ENCODE results near the gene NFASC. TPM values are rescaled to one million over a fixed set of nuclear protein-coding genes. Genes with fewer than 3 reads are reported as not detected.

NFASC gene
- total RNA-seq, 4 donors from 2014 or later: 7.9 to 68.7 (median 32.7) TPM

DNA sequence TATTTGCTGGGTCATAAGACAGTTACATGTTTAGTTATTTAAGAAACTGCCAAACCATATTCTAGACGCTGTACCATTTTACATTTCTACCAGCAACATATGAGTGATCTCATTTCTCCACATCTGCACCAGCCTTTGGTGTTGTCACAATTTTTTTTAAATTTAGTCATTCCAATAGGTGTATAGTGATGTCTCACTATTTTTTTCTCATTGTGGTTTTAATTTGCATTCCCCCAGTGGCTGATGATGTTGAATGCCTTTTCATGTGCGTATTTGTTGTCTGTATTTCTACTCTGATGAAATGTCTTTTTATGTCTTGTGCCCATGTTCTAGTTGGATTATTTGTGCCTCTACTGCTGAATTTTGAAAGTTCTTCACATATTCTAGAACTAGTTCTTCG is 38.4 kb downstream of the NFASC start:
- no peak overlapping the region for H3K27ac ChIP-seq
- no peaks in the 10 kb centered on the region for H3K27me3 ChIP-seq
- no peaks in the 10 kb centered on the region for H3K9me3 ChIP-seq
- no peaks in the 10 kb centered on the region for H3K36me3 ChIP-seq
- no peak for DNase-seq
- intact Hi-C loops (cut with DNase I; ENCODE audit: low total_unique reads): no loop called here
- no peaks in the 10 kb centered on the region for H3K4me1 ChIP-seq
- no peak overlapping the region for H3K4me3 ChIP-seq
- TF ChIP-seq, protein P1, sequence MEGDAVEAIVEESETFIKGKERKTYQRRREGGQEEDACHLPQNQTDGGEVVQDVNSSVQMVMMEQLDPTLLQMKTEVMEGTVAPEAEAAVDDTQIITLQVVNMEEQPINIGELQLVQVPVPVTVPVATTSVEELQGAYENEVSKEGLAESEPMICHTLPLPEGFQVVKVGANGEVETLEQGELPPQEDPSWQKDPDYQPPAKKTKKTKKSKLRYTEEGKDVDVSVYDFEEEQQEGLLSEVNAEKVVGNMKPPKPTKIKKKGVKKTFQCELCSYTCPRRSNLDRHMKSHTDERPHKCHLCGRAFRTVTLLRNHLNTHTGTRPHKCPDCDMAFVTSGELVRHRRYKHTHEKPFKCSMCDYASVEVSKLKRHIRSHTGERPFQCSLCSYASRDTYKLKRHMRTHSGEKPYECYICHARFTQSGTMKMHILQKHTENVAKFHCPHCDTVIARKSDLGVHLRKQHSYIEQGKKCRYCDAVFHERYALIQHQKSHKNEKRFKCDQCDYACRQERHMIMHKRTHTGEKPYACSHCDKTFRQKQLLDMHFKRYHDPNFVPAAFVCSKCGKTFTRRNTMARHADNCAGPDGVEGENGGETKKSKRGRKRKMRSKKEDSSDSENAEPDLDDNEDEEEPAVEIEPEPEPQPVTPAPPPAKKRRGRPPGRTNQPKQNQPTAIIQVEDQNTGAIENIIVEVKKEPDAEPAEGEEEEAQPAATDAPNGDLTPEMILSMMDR (IDR thresholded peaks at IDR 0.05): no peak
- TF ChIP-seq POLR2A (IDR thresholded peaks at IDR 0.05): no peak

DNA sequence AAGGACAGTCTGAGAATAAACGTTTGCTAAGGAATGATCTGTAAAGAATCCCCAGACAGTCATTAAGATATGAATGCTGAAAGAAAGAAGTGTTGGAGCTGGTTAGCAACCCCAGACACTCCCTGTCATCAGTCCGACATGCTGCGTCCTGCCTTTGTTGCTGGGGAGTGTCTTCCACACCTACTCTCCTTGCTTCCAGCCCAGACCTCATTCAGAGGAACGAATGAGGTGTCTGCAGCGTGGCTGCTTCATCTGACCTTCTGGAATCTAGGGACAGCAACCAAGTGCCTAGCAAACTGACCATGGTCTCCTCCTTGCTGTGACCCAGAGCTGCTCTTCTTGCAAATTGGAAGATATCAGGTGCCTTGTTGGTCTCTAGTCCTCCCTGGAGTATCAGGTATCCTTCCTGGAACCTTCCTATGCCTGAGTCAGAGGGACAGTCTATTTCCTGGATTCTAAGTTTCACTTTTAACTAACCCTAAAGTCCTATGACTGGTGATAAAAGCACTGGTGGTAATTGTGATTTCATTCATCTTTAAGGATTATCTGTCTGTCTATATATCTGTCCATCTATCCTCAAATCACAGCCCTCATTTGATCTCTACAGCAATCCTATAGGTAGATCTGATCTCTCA is 45.3 kb downstream of the NFASC start:
- H3K4me1 ChIP-seq: no peaks in the 10 kb centered on the region
- no peak for TF ChIP-seq POLR2A (IDR thresholded peaks at IDR 0.05)
- TF ChIP-seq, protein P1 (IDR thresholded peaks at IDR 0.05): no peak
- DNase-seq: no peak
- no peaks in the 10 kb centered on the region for H3K27me3 ChIP-seq
- H3K4me3 ChIP-seq: no peak overlapping the region
- no peak overlapping the region for H3K27ac ChIP-seq
- peaks cover 0 to 3% of the 10 kb centered on the region in 2 donors for H3K9me3 ChIP-seq
- intact Hi-C loops (cut with DNase I; ENCODE audit: low total_unique reads): no loop called here
- no peaks in the 10 kb centered on the region for H3K36me3 ChIP-seq

- Histone ChIP-seq H3K36me3 (no peaks in the 10 kb centered on the region), H3K27ac (no peak overlapping the region), H3K27me3 (no peaks in the 10 kb centered on the region), H3K9me3 (peaks cover 0 to 3% of the 10 kb centered on the region in 2 donors), H3K4me1 (no peaks in the 10 kb centered on the region), H3K4me3 (no peak overlapping the region)
- intact Hi-C loops (cut with DNase I; ENCODE audit: low total_unique reads): no loop called here
- TF ChIP-seq POLR2A (IDR thresholded peaks at IDR 0.05): no peak
- TF ChIP-seq, protein P1 (IDR thresholded peaks at IDR 0.05): no peak
- no peak for DNase-seq
Measured at GRCh38 chr1:204917802-204918201, 47.1 kb downstream of the NFASC start.

- H3K27ac ChIP-seq: no peak overlapping the region
- peaks cover 0 to 3% of the 10 kb centered on the region in 2 donors for H3K9me3 ChIP-seq
- no peak for DNase-seq
- no peak overlapping the region for H3K4me3 ChIP-seq
- no peaks in the 10 kb centered on the region for H3K27me3 ChIP-seq
- TF ChIP-seq, protein P1 (IDR thresholded peaks at IDR 0.05): no peak
- TF ChIP-seq POLR2A (IDR thresholded peaks at IDR 0.05): no peak
- intact Hi-C loops (cut with DNase I; ENCODE audit: low total_unique reads): no loop called here
- H3K4me1 ChIP-seq: no peaks in the 10 kb centered on the region
- H3K36me3 ChIP-seq: no peaks in the 10 kb centered on the region
Measured at GRCh38 chr1:204920511-204920910, 49.8 kb downstream of the NFASC start.

GRCh38 chr1:204920967-204921366 is 50.3 kb downstream of the NFASC start:
- no peak overlapping the region for H3K27ac ChIP-seq
- no peaks in the 10 kb centered on the region for H3K4me1 ChIP-seq
- TF ChIP-seq POLR2A (IDR thresholded peaks at IDR 0.05): no peak
- TF ChIP-seq, protein P1 (IDR thresholded peaks at IDR 0.05): no peak
- no peaks in the 10 kb centered on the region for H3K27me3 ChIP-seq
- DNase-seq: no peak
- peaks cover 0 to 3% of the 10 kb centered on the region in 2 donors for H3K9me3 ChIP-seq
- H3K36me3 ChIP-seq: no peaks in the 10 kb centered on the region
- intact Hi-C loops (cut with DNase I; ENCODE audit: low total_unique reads): no loop called here
- H3K4me3 ChIP-seq: no peak overlapping the region
